B cell (primary cell): ENCODE results near the gene HNRNPF.

Source experiments
- EZH2 ChIP-seq: IDR thresholded peaks from 2 replicates; pipeline ENCODE4 v1.6.1; 2012; ENCODE audit warnings: borderline replicate concordance, low read depth, mild to moderate bottlenecking, moderate library complexity, low read length; ENCODE audit not compliant: insufficient read depth, poor library complexity, severe bottlenecking
- TF ChIP-seq, protein P1 (sequence below): fragments of 200-600 bp; IDR thresholded peaks from one replicate; pipeline ENCODE4 v1.8.0; 2022; ENCODE audit warnings: antibody characterized with exemption, mild to moderate bottlenecking

DNA sequence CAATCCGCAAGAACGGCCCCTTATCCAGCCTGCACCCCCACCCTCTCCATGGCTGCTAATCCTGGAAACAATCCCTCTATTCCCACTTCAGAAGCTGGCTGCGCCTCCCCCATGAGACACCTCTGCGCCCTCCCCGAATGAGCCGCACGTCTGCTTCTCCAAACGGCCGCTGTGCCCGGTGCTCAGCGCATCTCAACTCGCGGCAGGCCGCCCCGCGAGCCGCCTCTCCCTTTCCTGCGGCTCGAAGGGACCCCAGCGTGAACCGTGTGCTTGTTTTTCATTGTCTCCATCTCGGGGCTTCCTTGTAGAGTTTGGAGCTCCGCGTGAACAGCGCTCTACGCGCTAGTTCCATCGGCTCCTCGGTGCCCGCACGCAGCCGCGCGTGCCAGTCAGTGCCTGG is 58.3 kb downstream of the HNRNPF start:
- TF ChIP-seq, protein P1, sequence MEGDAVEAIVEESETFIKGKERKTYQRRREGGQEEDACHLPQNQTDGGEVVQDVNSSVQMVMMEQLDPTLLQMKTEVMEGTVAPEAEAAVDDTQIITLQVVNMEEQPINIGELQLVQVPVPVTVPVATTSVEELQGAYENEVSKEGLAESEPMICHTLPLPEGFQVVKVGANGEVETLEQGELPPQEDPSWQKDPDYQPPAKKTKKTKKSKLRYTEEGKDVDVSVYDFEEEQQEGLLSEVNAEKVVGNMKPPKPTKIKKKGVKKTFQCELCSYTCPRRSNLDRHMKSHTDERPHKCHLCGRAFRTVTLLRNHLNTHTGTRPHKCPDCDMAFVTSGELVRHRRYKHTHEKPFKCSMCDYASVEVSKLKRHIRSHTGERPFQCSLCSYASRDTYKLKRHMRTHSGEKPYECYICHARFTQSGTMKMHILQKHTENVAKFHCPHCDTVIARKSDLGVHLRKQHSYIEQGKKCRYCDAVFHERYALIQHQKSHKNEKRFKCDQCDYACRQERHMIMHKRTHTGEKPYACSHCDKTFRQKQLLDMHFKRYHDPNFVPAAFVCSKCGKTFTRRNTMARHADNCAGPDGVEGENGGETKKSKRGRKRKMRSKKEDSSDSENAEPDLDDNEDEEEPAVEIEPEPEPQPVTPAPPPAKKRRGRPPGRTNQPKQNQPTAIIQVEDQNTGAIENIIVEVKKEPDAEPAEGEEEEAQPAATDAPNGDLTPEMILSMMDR = no peak
- no peak for TF ChIP-seq EZH2
